ENCODE measurements around the gene OR11H12. TPM values are rescaled to one million over a fixed set of nuclear protein-coding genes. Genes with fewer than 3 reads are reported as not detected.
"Not testable (repeated sequence)": the region's sequence is repeated elsewhere in the genome, so short reads cannot be mapped to it uniquely, and the experiment has no call there.

The OR11H12 gene
- polyA plus RNA-seq (2011; rRNA removed) = 0.26 TPM in 1 of 2 replicates, not detected in the other
- polyA plus RNA-seq (2012; cell fraction: cytosol; rRNA removed) = not detected in 2 replicates
- polyA plus RNA-seq (2012; cell fraction: nucleus; rRNA removed) = 0.11 and 0.37 TPM in 2 replicates
- polyA plus RNA-seq (2017; fragmentation: RNase III; extraction: RNeasy Plus Mini Kit Qiagen cat#74134 plus additional on column Dnase treatment) = not detected in 3 replicates
- polyA minus RNA-seq (2011; rRNA and poly(A)+ RNA removed) = 1.4 and 2.3 TPM in 2 replicates

DNA sequence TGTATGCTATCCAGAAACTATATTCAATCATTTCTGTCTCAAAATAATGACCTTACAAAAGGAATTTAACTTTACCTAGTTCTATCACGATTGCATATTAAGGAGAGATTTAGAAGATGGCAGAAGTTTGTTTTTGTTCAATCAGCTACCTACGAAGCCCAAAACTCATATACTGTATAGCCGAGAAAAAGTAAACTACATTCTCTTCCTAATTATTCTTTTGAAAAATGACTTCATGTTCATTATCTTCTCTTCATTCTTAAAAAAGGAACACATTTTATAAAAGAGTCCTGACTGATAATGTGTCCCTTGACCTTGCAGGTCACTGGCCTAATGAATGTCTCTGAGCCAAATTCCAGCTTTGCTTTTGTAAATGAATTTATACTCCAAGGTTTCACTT, at the start of gene OR11H12:
Gene OR11H12 (plus strand): TSS at position 301 of the 400 bp plus-strand sequence. CDS start 0 bp downstream, at position 301.
- POLR2A ChIA-PET; FAIRE-seq; CTCF ChIA-PET; DNase-seq (ENCODE audit: low read depth in 1 of 2, low spot score in 1 of 2); ATAC-seq; H3K4me1 ChIP-seq; H3K27ac ChIP-seq; H3K9me3 ChIP-seq; H3K4me3 ChIP-seq; H3K4me2 ChIP-seq: not testable (repeated sequence)
- no CpG with 5 or more reads among the region's 3 CpGs for WGBS (ENCODE audit: missing lambda C conversion rate)

GRCh38 chr14:18582908-18583307, 18.0 kb upstream of the OR11H12 start:
- POLR2A ChIA-PET; ATAC-seq; FAIRE-seq; CTCF ChIA-PET; H3K4me1 ChIP-seq; DNase-seq (ENCODE audit: low read depth in 1 of 2, low spot score in 1 of 2); H3K4me3 ChIP-seq; H3K27ac ChIP-seq; H3K4me2 ChIP-seq; H3K9me3 ChIP-seq: not testable (repeated sequence)
- no CpG with 5 or more reads among the region's 31 CpGs for WGBS (ENCODE audit: missing lambda C conversion rate)

DNA sequence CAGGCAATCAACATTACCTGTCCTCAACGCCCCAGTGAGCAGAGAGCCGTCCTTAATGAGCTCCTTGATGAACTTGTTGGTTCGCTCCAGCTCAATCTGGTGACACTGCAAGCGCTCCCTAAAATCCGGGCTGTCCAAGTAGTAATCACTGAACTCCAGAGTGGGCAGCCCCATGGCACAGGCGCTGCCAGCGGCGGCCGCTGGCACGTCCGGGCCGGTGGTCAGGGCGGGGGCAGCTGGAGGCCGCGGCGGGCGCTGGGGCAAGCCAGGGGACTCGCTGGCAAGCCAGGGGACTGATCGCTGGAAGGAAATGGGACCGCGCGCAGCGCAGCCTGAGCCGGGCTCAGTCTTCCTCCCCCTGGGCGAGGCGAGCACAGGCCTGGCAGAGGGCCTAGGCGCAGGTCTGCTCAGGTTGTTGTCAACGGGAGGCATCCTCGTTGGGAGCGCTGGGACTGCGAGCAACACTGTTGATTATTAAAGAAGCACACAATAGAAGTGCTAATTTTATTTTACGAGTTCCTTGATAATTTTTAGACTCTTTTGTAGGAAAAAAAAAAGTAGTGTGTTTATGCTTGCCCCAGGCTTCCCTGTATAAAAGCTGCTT, 25.8 kb downstream of the OR11H12 start:
- H3K4me1 ChIP-seq; H3K27ac ChIP-seq; FAIRE-seq; H3K9me3 ChIP-seq; H3K4me2 ChIP-seq; H3K4me3 ChIP-seq; CTCF ChIA-PET; DNase-seq (ENCODE audit: low read depth in 1 of 2, low spot score in 1 of 2); ATAC-seq; POLR2A ChIA-PET: not testable (repeated sequence)
- 0% methylated on average over 4 of the region's 32 CpGs for WGBS (ENCODE audit: missing lambda C conversion rate)

DNA sequence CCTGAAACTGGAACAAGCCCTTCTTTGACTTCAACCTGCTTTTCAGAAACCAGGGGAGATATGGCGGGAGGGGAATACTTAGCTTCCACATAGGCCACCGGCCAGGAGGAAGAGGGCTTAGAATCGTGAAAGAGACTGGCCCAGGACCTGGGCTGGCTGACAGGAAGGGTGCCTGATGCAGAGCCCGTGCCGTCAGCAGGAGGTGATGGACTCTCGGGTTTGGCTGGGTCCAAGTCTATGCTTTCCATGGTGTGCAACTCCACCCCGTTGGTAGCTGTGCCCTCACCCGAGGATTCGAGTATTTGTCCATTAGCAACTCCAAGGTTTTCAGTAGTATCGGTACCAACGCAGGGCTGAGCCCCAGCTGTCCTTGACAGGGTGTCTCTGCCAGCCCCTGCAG, 35.1 kb downstream of the OR11H12 start:
- FAIRE-seq; DNase-seq (ENCODE audit: low read depth in 1 of 2, low spot score in 1 of 2); H3K4me1 ChIP-seq; H3K9me3 ChIP-seq; H3K4me3 ChIP-seq; H3K4me2 ChIP-seq; H3K27ac ChIP-seq; CTCF ChIA-PET; POLR2A ChIA-PET; ATAC-seq: not testable (repeated sequence)
- no CpG with 5 or more reads among the region's 11 CpGs for WGBS (ENCODE audit: missing lambda C conversion rate)

GRCh38 chr14:18638032-18638431, 37.1 kb downstream of the OR11H12 start:
- H3K9me3 ChIP-seq; H3K27ac ChIP-seq; FAIRE-seq; H3K4me1 ChIP-seq; ATAC-seq; POLR2A ChIA-PET; CTCF ChIA-PET; DNase-seq (ENCODE audit: low read depth in 1 of 2, low spot score in 1 of 2); H3K4me2 ChIP-seq; H3K4me3 ChIP-seq: not testable (repeated sequence)

- H3K4me1 ChIP-seq; H3K4me3 ChIP-seq; H3K27ac ChIP-seq; H3K9me3 ChIP-seq; H3K4me2 ChIP-seq; DNase-seq (ENCODE audit: low read depth in 1 of 2, low spot score in 1 of 2); CTCF ChIA-PET; FAIRE-seq; POLR2A ChIA-PET; ATAC-seq: not testable (repeated sequence)
- 3% methylated on average over 3 of the region's 4 CpGs for WGBS (ENCODE audit: missing lambda C conversion rate)
These were observed 37.9 kb downstream of the OR11H12 start for GRCh38 chr14:18638785-18639184.

DNA sequence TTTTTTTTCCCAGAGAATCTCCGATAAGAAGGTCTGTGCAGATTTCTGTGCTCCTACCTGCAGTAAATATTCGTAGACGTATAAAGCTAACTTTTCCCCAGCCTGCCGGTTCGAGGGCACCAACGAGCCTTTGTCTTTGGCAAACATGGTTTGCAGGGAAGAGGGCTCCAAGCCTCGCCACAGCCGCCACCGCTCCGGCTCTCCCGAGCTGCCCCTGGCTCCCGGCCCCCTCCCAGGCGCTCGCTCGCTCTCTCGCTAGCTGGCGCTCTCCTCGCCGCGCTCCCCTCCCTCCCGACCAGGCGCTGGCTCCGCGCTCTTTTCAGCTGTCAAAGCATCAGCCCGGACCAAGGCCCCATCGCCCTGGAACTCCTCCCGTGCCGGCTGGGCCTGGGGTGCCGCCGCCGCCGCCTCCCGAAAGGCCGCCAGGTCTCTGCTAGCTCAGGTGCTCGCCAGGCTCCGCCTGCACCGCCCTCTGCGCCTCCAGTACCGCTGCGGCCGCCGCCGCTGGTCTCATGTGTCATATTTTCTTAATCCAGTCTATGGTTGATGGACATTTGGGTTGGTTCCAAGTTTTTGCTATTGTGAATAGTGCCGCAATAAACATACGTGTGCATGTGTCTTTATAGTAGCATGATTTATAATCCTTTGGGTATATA, 45.3 kb downstream of the OR11H12 start:
- not testable (repeated sequence) for FAIRE-seq

More for the DNA sequence above, 45.3 kb downstream of the OR11H12 start:
- H3K4me1 ChIP-seq; H3K27ac ChIP-seq; POLR2A ChIA-PET; H3K4me2 ChIP-seq; CTCF ChIA-PET; DNase-seq (ENCODE audit: low read depth in 1 of 2, low spot score in 1 of 2); H3K4me3 ChIP-seq; H3K9me3 ChIP-seq: not testable (repeated sequence)
- 0 out of 6 replicates have a peak, but pooled peaks of 1 of the 2 experiments have one; percentile 24 for ATAC-seq
- 52% methylated on average over 18 of the region's 45 CpGs for WGBS (ENCODE audit: missing lambda C conversion rate)

Small RNA genes within 50 kb of the gene (small RNA-seq; reads per million reads assigned to genes)
- gene CR383656.6 (0 reads per million in 6 experiments), gene CR383656.7 (0 reads per million in 6 experiments), gene CR383656.9 (0 reads per million in 6 experiments)

Measured in A549 (cell line).